Measurements from ENCODE around the gene KRT8.

Gene KRT8

GRCh38 chr12:52949413-52950331, 44.8 kb upstream of the KRT8 start:
- TF ChIP-seq CTCF (IDR thresholded peaks at IDR 0.05; ENCODE audit: insufficient read depth, low read depth, low read length, missing control alignments), result no peak
- DNase-seq (ENCODE audit: low read depth), result peak; percentile 94
- H3K4me3 ChIP-seq (ENCODE audit: low read length), result peak overlapping the region; percentile 89

- DNase-seq (ENCODE audit: low read depth), result no peak
- TF ChIP-seq CTCF (IDR thresholded peaks at IDR 0.05; ENCODE audit: insufficient read depth, low read depth, low read length, missing control alignments), result no peak
- no peak overlapping the region for H3K4me3 ChIP-seq (ENCODE audit: low read length)
These were observed 43.0 kb upstream of the KRT8 start for GRCh38 chr12:52947738-52948423.

GRCh38 chr12:52946797-52947547, 42.1 kb upstream of the KRT8 start:
- TF ChIP-seq CTCF (IDR thresholded peaks at IDR 0.05; ENCODE audit: insufficient read depth, low read depth, low read length, missing control alignments), result no peak
- no peak overlapping the region for H3K4me3 ChIP-seq (ENCODE audit: low read length)
- no peak for DNase-seq (ENCODE audit: low read depth)

GRCh38 chr12:52946334-52946733, 41.5 kb upstream of the KRT8 start:
- no peak for TF ChIP-seq CTCF (IDR thresholded peaks at IDR 0.05; ENCODE audit: insufficient read depth, low read depth, low read length, missing control alignments)
- no peak for DNase-seq (ENCODE audit: low read depth)
- H3K4me3 ChIP-seq (ENCODE audit: low read length), result no peak overlapping the region

- TF ChIP-seq CTCF (IDR thresholded peaks at IDR 0.05; ENCODE audit: insufficient read depth, low read depth, low read length, missing control alignments), result no peak
- H3K4me3 ChIP-seq (ENCODE audit: low read length), result no peak overlapping the region
- peak; percentile 54 for DNase-seq (ENCODE audit: low read depth)
These were observed 40.7 kb upstream of the KRT8 start for GRCh38 chr12:52945389-52946232.
